ENCODE data around the gene MAP7D3. TPM values are rescaled to one million over a fixed set of nuclear protein-coding genes. Genes with fewer than 3 reads are reported as not detected.
"Not testable (repeated sequence)": the region's sequence is repeated elsewhere in the genome, so short reads cannot be mapped to it uniquely, and the experiment has no call there.

The MAP7D3 gene, protein sequence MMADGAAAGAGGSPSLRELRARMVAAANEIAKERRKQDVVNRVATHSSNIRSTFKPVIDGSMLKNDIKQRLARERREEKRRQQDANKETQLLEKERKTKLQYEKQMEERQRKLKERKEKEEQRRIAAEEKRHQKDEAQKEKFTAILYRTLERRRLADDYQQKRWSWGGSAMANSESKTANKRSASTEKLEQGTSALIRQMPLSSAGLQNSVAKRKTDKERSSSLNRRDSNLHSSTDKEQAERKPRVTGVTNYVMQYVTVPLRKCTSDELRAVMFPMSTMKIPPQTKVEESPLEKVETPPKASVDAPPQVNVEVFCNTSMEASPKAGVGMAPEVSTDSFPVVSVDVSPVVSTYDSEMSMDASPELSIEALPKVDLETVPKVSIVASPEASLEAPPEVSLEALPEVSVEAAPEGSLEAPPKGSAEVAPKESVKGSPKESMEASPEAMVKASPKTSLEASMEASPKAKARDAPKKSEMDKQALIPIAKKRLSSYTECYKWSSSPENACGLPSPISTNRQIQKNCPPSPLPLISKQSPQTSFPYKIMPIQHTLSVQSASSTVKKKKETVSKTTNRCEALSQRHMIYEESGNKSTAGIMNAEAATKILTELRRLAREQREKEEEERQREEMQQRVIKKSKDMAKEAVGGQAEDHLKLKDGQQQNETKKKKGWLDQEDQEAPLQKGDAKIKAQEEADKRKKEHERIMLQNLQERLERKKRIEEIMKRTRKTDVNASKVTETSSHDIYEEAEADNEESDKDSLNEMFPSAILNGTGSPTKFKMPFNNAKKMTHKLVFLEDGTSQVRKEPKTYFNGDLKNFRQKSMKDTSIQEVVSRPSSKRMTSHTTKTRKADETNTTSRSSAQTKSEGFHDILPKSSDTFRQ
- 14.1 and 17.7 TPM in 2 replicates for total RNA-seq (2014; rRNA removed; shearing (Covaris generic))

DNA sequence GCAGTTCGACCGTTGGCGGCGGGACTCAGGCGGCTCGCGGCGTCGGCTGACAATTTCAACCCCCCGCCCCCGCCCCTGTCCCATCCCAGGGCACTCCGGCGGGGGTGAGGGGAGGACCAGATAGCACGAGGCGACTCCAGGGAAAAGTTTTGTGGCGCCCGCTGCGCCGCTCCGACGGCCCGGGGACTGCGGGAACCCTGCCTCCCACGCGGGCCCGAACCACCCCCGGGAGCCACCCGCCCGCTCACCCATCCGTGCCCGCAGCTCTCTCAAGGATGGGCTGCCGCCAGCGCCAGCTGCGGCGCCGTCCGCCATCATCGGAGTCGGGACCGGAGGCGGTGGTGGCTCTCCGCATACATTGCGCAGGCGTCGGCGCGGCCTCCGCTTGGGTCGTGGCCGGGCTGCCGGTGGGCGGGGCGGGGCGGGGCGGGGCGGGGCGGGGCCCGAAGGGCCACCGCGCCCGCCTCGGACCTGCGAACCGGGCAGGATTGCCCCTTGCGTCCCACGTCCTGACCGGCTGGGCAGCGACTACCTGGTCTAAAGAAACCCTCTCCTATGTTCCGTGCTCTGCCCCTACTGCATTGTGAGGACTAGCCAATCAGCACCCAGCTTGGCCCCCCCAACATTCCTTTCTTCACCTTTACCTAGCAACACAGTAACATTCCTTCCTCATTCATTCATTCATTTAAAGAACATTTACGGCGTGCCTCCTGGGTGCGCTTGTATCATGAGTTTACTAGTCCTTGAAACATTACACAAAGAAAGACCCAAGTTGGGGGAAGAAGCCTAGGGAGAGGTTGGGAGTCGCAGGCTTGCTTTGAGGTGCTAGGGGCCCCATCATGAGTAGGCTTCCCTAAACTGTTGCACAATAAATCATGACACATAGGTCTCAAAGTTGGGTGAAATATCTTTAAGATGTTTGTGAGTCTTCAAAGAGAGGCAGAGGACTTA lies at the start of gene MAP7D3:
MAP7D3 (minus strand) TSS at position 360 of the 951 bp plus-strand sequence; CDS start at position 318, 42 bp downstream.
- peak; percentile 70 for DNase-seq (ENCODE audit: low read depth)

DNA sequence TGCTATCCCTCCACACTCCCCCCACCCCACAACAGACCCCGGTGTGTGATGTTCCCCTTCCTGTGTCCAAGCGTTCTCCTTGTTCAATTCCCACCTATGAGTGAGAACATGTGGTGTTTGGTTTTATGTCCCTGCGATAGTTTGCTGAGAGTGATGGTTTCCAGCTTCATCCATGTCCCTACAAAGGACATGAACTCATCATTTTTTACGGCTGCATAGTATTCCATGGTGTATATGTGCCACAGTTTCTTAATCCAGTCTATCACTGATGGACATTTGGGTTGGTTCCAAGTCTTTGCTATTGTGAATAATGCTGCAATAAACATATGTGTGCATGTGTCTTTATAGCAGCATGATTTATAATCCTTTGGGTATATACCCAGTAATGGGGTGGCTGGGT lies 49.5 kb upstream of the MAP7D3 start, which contains the start of gene ADGRG4:
ADGRG4 (plus strand) TSS at position 243 of the 400 bp plus-strand sequence. CDS start 7,815 bp downstream, outside the sequence.
- DNase-seq (ENCODE audit: low read depth) = not testable (repeated sequence)

DNA sequence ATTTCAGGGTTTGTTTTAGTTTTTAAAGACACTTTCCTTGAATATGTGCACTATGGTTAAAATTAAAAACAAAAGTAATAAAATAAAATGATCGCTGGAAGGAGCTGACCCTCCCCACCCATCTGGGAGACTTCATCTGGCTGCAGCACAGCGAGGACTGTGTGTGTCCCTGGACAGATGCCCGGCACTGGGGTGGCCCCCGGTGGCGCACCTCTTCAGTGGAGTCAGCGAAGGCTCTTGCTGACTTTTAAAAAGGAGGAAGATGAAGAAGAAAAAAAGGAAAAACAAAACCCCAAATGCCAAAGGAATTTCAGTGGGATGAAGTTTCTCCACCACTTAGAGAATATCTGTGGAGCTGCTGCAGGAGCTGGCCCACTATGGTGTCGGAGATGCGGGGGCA lies 44.2 kb upstream of the MAP7D3 start:
- DNase-seq (ENCODE audit: low read depth) = no peak

DNA sequence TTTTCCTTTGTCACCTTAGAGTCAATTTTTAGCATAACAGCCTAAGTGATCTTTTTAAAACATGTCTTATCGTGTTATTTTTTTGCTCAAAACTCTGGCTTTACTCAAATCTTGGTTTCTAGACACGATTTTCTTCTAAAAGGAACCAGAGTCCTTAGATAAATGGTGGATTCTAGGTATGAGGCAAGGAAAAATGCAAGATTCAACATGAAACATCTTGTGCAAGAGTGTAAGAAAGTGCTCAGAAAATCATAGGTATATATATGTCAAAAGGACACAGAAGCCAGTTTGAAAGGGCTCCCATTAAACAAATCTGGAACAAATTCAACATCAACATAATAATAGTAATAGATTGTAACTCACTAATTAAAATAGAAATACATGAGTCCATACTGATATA lies 41.5 kb upstream of the MAP7D3 start:
- DNase-seq (ENCODE audit: low read depth) = no peak

DNA sequence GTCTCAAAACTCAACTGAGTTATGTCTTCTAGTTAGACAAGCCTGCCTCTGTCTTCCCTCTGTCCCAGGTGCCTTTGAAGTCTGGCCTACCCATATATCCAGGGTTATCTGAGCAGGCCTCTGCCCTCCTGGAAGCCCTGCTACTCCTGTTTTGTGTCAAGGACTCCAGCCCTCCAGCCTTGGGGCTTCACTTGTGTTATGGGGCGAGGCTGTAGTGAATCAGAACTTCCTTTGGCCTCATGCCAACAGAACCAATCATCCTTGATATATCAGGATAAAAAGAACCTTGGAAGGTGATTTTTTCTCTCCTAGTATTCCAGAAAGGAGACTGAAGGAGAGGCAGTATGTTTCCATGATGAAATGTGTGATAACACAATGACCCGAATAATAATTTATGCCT lies 40.6 kb upstream of the MAP7D3 start:
- DNase-seq (ENCODE audit: low read depth) = peak; percentile 11

DNA sequence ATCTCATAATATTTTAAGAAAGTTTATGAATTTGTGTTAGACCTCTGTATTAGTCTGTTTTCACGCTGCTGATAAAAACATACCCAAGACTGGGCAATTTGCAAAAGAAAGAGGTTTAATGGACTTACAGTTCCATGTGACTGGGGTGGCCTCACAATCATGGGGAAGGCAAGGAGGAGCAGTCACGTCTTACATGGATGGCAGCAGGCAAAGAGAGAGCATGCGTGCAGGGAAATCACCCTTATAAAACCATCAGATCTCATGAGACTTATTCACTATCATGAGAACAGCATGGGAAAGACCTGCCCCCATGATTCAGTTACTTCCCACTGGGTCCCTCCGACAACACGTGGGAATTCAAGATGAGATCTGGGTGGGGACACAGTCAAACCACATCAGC lies 35.2 kb upstream of the MAP7D3 start:
- not testable (repeated sequence) for DNase-seq (ENCODE audit: low read depth)

DNA sequence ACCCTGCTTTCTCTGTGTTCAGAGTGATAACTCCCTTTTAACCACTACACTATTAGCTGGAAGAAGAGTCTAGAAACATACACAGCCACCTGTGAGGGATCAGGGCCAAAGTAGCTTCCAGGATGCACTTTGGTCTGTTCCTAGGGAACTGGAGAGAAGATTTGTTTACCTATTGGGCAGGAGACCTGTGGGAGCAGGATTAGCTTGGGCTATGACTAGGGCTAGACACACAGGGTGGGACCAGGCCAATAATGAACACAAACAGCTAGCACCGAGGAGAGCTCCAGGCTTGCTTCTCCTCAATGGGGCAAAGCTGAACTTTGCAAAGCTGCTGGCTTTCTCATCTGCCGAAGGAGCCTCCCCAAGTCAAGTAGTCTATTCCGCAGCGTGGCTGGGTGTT lies 24.4 kb upstream of the MAP7D3 start:
- no peak for DNase-seq (ENCODE audit: low read depth)

DNA sequence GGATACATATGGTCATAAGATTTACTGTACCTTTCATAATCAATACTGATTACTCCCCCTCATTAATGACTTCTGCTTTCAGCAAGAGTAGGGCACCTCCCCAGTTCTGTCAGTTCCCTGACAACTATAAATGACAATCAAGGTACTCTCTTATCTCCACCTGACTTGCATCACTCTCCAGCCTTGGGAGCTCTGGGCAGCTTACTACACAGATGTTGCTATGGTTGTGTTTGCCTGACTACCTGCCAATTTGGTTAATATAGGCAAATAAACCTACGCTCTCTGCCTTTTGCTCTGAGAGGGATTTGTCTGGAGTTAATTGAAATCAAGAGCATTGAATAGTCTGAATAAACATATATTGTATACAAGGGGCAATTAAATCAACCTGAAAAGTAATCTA lies 22.8 kb upstream of the MAP7D3 start:
- no peak for DNase-seq (ENCODE audit: low read depth)

DNA sequence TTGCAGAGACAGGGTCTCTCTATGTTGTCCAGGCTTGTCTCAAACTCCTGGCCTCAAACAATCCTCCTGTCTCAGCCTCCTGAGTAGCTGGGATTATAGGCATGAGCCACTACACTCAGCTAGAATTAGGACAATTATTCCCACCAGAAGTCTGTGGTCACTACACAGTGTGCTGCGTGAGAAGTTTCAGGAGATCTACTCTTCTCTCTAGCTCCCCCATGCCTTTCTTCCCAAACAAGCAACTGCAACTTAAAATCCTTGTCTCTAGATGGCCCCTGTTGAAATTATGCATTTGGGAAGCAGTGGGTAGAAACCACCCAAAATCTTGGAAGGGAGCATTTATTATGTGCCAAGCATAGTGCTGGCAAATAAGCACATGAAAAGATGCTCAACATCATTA lies 21.1 kb upstream of the MAP7D3 start:
- DNase-seq (ENCODE audit: low read depth) = no peak

DNA sequence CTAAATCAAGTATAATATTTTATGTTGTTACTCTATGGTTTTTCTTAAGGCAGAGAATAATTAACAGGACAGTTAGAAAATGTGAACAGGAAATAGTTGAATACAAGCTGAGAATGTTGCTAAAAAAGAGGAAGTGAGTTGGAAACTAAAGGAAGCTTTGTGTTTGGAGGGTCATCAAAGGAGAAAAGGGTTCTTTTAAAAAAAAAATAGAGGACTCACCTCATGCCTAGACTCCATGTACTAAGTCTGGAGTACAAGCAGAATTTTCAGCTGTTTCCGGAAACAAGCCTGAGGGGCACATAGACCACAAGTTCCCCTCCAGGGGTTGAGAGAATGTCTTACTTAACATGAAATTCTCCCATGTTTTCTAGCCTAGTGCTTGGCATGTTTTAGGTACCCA lies 20.1 kb upstream of the MAP7D3 start:
- DNase-seq (ENCODE audit: low read depth) = no peak

DNA sequence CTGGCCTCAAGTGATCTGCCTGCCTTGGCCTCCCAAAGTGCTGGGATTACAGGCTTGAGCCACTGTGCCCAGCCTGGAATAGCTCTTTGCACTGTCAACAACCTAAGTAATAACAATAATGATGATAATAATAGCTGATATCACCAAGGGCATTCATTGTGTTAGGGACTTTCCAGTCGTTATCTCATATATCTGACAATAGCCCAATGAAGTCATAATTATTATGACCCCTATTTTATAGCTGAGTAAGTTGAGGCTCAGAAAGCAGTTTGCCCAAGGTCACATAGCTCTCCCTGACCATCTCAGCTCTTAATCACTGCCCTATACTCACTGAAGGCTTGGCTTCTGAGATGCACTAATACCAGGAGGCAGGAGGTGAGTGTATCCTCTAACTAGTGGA lies 18.7 kb upstream of the MAP7D3 start:
- no peak for DNase-seq (ENCODE audit: low read depth)

DNA sequence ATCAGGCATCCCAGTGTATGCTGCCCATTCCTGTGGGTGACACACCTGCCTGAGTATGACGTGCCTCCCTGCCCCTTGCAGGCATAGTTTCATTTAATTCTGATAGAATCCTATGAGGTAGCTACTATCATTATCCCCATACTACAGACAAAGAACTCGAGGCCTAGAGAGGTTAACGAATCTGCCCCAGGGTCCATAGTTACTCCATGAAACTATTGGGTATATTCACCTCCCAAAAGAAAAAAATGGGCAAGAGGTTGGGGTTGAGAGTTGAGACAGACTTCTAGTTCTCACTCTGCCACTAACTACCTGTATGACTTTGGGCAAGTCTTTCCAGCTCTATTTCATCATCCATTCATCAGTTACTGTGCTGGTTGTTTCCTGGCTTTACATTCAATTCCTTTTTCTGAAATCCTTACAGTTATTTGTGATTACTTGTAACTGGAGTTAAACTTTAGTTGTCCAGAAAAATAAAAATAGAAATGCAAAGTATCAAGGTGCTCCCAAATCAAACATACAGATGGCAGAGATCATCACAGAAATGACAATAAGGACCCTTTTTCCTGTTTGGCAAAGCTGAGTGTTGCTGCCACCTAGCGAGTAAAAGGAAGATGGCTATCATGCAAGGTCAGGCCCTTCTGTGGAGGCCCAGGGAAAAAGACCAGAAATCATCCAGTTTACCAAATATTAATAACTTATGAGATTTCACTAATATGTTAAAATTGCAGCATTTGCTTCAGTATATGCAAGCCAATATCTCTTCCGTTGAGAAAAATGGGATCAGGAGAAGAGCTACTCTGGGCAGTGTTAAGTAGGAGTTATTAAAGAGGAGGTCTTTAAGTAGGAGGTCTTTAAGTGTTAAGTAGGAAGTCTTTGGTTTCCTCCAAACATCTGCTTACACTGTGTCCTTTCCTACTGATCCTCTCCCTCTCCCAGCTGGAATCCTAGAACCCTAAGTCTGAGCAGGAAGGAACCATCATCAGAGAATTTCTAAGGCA lies 17.1 kb upstream of the MAP7D3 start:
- DNase-seq (ENCODE audit: low read depth) = peak; percentile 23

DNA sequence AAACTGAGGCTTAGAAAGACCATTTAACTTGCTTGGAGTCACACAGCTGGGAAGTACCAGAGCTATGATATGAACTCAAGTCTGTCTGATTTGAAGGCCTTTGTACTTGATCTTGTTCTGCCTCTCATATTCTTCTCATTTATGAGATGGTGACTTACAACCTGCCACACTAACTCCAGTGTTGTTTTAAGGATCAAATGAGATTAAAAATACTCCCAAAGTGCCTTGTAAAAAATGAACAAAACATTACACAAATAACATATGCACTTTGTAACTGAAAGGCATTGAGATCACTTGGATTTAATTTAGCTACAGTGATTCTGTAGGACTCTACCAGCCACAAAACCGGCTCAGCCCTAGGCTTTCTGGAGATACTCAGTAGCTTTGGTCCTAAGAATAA lies 15.6 kb upstream of the MAP7D3 start:
- DNase-seq (ENCODE audit: low read depth) = no peak

DNA sequence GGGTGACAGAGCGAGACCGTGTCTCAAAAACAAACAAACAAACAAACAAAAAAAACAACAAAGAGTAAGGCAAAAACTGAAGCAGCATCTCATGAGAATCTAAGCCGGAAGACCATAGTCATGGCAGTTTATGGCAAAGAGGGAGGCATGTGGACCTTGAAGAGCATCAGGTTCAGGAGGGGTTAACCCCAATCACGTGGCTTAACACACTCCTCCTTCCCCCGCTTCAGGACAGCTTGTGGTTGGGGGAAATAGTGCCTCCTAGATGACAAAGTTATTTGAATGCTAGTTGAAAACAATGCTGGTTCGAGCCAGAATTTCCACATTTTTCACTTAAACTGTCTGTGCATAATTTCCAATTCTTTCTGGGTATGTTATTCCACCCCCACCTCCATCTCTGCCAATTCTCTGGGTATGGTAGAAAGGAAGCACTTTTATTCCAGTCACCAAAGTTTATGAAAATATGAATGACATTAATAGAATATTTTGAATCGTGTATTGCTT lies 11.7 kb upstream of the MAP7D3 start:
- DNase-seq (ENCODE audit: low read depth) = no peak

DNA sequence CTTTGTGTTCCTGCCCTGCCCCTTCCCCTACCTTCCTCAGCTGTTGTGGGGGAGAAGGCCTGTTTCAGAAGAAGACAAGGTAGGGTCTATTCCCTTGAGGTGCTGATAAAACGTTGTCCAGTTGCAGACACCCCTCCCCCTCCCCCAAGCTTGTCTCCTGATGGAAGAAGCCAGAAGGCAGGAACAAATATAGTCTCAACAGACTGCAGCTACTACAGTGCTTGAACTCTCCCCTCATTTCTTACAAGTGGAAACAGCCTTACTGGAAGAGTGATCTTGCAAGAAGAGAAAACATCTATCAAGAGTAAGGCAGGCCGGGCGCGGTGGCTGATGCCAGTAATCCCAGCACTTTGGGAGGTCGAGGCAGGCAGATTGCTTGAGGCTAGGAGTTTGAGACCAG lies 11.0 kb upstream of the MAP7D3 start:
- DNase-seq (ENCODE audit: low read depth) = no peak

DNA sequence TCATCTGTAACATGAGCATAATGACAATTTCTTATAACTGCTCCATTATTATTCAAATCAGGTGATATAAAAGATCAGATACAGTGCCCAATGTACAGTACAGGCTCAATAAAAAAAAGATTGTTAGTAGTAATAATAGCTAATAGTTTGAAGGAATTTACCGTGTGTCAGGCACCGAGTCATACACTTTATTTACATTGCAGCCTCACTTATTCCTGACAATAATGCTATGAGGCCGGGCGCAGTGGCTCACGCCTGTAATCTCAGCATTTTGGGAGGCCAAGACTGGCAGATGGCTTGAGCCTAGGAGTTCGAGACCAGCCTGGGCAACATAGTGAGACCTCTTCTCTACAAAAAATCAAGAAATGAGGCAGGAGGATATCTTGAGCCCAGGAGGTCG lies 10.1 kb upstream of the MAP7D3 start:
- no peak for DNase-seq (ENCODE audit: low read depth)

DNA sequence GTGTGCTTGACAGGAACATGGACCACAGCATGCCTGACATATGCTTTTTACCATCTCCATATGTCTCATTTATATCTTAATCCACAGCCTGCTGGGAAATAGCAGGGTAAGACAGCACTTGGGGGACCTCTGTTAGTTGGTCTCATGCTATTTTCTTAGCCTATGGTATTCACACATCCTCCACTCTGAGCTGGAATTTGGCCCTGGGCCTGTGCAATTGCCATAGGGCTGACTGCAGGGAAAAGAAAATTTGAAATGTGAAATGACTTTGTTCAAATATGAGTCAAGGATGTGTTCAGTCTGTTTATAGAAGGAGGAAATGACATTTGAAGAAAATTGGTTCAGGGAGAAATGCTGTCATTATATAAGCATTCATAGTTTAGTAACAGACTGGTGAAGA lies 9.6 kb upstream of the MAP7D3 start:
- DNase-seq (ENCODE audit: low read depth) = peak; percentile 64

DNA sequence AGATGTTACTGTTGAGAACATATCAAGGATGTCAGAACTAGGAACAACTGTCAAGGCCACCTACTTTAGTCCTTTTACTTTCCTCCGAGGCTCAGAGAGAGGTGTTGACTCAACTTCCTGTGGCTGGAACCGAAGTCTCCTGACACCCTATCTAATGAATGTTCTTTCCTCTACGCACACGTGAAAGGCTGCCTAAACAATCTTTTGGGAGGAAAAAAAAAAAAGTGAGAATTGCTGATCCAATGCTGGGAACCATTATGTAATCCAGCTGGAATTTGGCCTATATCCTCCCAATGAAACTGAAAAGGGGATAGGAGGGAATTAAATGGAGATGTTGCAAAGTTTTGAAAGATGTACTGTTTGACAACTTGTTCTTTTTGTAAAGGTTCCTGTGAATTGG lies 8.3 kb upstream of the MAP7D3 start:
- peak; percentile 58 for DNase-seq (ENCODE audit: low read depth)

DNA sequence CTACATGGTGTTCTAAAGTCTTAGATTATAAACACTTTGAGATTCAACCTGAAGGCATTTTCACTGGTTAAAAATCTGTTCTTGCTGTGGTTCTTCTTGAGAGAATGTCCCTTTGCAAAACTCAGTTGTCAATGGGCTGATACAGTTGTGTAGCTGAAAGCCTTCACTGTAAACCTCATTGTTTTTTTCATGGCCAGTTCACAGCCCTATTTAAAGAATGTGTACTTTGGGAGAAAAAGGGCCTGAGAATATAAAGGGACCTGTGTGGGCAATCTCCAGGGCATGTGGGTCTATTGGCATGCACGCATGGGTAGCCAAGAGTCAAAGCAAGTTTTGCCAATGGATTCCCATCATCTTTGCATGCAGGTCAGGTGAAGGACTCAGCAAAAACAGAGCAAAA lies 7.8 kb upstream of the MAP7D3 start:
- no peak for DNase-seq (ENCODE audit: low read depth)

DNA sequence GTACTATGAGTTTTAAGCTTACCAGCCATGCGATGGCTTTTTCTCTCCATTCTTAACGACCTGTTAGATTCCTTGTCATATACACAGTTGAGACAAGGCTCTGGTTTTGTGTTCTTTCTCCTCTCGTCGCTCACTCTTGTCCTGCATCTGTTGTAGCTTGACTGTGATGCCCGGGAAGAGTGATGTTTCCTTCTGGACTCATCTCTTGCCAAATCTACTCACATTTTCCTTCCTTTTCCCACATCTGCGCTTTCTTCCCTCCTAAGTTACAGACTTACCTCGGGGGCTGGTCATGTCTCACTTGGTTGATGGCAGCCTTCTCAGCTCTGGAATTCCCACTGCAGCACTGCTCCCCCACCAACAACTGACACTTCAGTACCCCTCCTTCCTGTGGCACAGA lies 4.8 kb upstream of the MAP7D3 start:
- no peak for DNase-seq (ENCODE audit: low read depth)

Measured in Daoy (cell line).